ENCODE data around the gene DDX51.
"Not testable (repeated sequence)": the region's sequence is repeated elsewhere in the genome, so short reads cannot be mapped to it uniquely, and the experiment has no call there.

DDX51 gene

DNA sequence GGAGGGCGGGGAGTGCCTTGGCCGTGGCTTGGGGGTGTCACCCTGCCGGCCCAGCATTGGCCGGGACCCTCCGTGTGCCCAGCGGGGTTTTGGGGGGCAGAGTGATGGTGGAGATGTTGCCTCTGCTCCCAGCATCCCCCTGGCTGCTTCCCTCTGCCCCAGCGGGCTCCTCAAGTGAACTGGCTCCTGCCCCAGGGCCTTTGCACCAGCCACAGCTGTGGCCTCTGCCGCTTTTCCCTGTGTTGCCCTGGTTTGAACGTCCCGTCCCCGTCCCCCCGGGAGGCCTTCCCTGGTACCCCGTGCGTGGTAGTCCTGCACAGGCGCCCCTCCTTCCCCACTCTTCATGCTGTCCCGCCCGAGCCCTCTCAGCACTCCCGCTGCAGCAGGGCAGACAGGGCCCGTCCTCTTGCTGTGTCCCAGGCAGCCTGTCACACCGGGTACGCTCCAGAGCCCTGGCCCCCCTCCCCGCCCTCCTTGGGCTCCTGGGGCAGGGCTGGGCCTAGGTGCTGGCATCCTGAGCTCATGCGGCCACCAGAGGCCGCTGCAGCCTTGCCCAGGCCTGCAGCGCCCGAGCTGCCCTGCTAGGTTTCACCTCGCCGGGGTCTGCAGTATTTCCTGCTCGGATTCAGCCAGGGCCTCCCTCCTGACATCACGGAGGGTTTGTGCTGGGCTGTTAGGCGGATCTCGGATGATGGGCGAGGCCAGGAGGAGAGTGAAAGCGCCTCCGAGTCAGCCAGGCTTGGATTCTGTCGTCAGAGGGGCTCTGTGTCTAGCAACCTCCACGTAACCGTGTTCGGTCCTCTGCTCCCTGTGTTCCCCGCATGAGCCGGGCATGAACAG, 9.6 kb upstream of the DDX51 start:
- peak; percentile 54 for DNase-seq (ENCODE audit: low read depth)

DNA sequence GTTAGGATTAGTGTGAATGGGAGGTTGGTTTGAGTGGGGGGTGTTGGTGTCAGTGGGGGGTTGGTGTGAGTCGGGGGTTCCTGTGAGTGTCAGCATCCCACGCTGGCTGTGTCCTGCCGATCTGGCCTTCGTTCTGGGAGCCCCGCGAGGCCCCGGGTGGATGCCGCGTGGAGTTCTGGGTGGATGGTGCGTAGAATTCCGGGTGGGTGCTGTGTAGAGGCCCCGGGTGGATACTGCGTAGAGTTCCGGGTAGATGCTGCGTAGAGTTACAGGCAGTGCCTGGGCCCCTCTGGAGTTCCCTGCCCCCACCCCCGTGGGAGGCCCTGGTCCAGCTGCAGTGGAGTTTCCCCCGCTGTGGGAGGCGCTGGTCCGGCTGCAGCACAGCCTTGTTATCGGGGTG, 8.8 kb upstream of the DDX51 start:
- no peak for DNase-seq (ENCODE audit: low read depth)

DNA sequence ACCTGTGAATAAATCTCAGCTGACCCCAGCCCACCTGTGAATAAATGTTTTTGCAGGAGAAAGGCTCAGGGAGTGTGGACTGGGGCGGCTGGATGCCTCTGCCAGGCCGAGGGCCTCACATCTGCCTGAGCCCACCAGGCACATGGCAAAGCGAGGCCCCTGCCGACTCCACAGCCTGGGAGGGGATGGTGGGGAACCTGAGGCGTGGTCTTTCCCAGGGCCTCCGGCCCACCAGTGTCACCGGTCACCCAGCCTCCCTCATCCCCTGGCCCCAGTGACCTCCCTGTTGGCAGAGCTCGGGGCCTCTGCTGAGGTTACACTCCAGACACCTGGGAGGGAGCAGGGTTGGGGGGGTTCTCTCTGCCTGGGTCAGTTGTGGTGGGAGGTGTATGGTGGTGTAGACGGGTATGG, 8.3 kb upstream of the DDX51 start:
- DNase-seq (ENCODE audit: low read depth): no peak

DNA sequence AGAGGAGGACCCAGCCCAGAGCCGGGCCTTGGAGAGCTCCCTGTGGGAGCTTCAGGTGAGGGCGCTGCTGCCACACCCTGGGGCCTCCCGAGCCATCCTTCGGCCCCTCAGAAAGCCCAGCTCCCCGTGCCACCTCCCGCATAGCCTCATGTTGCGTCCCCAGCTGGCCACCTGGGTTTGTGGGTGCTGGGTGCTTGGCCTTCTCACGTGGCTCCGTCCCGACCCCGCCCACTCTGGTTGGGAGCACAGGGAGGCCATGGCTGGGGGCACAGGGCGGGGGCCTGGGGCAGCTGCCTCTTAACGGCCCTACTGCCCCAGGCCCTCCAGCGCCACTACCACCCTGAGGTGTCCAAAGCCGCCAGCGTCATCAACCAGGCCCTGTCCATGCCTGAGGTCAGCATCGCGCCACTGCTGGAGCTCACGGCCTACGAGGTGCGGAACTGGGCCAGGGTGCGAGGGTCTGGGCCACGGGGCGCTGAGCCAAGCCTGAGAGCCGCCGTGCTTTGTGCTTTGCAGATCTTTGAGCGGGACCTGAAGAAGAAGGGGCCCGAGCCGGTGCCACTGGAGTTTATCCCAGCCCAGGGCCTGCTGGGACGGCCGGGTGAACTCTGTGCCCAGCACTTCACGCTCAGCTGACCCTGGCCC, 7.8 kb upstream of the DDX51 start:
- DNase-seq (ENCODE audit: low read depth): no peak

DNA sequence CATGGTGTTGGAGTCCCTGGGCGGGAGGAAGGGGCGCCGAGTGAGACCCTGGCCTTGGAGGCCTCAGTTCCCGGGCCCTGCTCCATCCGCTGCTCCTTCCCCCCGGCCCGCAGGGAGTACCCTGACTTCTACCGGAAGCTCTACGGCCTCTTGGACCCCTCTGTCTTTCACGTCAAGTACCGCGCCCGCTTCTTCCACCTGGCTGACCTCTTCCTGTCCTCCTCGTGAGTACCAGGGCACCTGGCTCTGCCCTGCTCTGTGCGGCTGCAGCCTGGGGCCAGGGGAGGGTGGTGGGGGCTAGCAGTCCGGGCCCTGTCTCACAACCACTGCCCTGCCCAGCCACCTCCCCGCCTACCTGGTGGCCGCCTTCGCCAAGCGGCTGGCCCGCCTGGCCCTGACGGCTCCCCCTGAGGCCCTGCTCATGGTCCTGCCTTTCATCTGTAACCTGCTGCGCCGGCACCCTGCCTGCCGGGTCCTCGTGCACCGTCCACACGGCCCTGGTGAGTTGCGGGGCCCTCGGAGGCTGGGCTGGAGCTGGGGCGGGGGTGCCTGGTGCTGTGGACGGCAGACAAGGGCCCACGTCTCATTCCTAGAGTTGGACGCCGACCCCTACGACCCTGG, 7.1 kb upstream of the DDX51 start:
- DNase-seq (ENCODE audit: low read depth): no peak

DNA sequence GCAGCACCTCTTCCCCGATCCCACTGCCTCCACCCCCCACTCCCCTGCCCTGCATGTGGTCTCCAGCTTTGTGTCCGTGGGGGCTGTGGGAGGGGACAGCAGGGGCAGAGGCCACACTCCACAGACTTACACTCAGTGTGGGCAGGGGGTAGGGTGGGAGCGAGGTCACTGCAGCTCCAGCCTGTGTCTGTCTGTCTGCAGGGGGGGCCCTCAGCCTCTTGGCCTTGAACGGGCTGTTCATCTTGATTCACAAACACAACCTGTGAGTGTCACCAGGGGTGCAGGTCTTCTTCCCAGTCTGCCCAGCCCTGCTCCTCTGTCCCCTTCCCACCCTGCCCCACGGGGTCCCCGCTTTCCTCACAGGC, 6.6 kb upstream of the DDX51 start:
- no peak for DNase-seq (ENCODE audit: low read depth)

DNA sequence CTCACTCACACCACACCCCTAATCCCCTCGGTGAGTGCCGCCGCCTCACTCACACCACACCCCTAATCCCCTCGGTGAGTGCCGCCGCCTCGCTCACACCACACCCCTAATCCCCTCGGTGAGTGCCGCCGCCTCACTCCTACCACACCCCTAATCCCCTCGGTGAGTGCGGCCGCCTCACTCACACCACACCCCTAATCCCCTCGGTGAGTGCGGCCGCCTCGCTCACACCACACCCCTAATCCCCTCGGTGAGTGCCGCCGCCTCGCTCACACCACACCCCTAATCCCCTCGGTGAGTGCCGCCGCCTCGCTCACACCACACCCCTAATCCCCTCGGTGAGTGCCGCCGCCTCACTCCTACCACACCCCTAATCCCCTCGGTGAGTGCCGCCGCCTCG, 5.4 kb upstream of the DDX51 start:
- DNase-seq (ENCODE audit: low read depth): not testable (repeated sequence)

DNA sequence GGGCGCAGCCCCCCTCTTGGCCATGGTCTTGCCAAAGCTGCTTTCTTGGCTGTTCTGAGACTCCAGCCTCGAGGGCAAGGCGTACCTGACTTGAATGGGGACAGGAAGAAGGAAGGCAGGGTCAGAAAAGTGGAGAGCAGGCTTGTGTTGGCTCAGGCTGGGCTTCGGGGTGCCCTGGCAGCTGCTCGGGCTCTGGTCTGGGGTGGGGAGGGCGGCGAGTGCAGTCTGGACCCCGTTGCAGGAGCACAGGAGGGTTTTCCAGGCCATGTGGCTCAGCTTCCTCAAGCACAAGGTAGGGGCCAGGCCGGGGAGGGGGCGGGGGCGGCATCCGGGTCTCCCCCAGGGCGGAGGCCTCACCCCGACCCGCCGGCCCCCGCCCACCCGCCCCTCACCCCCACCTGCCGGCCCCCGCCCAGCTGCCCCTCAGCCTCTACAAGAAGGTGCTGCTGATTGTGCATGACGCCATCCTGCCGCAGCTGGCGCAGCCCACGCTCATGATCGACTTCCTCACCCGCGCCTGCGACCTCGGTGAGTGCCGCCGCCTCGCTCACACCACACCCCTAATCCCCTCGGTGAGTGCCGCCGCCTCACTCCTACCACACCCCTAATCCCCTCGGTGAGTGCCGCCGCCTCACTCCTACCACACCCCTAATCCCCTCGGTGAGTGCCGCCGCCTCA, 4.4 kb upstream of the DDX51 start:
- DNase-seq (ENCODE audit: low read depth): no peak

DNA sequence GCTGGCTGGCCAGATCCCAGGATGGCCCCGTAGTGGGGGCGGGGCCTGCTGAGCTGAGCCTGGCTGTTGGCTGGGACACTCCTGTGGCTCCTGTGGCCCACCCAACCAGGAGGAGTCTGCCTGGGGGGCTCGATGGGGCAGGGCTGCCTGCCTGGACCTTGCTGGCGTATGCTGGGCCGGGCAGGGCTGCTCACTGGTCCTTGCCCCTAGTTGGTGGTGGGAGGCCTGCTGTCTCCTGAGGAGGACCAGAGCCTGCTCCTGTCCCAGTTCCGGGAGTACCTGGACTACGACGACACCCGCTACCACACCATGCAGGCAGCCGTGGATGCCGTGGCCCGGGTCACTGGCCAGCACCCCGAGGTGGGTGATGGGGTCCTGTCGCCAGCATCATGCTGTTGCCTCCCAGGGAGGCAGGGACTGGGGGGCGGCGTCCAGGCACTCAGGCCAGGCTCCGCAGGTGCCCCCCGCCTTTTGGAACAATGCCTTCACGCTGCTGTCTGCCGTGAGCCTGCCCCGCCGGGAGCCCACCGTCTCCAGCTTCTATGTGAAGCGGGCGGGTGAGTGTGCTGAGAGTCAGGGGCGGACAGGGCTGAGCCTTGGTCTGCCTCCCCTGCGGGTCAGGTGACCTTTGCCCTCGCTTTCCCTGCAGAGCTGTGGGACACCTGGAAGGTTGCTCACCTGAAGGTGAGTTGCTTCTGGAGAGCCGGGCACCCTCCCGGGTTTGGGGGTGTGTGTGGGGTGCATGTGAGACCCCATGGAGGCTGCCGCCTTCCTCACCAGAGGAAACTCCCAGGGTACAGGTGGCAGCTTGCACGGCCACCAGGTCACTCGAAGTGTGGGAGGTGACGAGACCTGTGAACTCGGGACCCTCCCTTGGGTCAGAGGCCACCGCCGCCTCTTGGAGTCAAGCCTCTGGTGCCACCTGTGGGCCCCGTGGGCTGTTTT, 3.6 kb upstream of the DDX51 start:
- no peak for DNase-seq (ENCODE audit: low read depth)

DNA sequence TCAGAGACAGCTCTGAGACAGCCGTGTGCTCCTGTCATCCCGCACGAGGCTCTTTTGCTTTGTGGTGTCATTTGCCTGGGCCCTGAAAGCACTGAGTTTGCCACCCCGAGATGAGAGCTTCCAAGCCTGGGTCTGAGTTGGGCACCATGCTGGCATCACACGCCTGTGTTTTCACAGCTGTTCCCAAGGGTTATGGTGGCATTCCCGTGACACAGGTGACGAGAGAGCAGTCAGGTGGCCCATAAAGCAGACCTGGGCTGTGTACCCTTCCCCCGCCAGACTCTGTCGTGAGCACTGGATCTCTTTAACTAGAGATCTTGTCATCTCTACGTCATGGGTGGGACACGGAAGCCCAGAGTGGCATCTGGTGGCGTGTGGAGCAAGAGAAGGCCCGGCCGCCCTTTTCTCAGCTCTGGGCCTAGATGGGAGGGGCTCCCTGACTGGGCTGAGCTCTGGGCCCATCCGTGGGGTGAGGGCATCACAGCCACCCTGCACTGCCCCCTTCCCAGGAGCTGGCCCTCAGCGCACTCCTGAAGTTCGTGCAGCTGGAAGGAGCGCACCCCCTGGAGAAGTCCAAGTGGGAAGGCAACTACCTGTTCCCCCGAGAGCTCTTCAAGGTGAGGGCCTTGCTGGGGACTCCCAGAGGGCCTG, 2.8 kb upstream of the DDX51 start:
- DNase-seq (ENCODE audit: low read depth): no peak

DNA sequence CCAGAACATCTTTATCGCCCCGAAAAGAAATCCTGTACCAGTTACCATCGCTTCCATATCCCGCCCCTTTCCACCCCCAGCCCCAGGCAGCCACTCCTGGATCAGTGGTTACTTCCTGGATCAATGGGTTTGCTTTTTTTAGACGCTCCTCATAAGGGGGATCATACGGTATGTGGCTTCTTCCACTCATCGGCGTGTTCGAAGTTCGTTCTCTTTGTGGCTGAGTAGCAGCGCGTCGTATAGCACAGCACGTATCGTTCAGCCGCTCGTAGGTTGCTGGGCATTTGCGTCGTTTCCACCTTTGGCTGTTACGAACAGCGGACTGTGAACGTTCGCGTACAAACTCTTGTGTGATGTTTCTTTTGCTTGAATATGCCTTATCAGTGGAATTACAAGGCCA, 2.0 kb upstream of the DDX51 start:
- DNase-seq (ENCODE audit: low read depth): no peak

DNA sequence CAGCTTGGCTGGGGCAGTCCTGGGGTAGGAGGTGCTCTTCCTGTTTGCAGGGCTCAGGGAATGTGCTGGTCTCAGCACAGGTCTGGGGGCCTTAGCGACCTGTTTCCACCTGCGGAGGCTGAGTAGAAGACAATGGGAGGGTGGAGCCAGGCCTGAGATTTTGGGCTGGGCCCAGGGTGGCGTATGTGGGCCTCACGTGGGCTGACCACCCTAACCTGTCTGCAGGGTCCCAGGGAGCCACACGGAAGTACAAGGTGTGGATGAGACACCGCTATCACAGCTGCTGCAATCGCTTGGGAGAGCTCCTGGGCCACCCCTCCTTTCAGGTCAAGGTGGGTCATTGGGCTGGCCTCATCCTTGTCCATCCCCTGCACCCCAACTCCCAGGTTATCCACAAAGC, 1.2 kb upstream of the DDX51 start:
- no peak for DNase-seq (ENCODE audit: low read depth)

DNA sequence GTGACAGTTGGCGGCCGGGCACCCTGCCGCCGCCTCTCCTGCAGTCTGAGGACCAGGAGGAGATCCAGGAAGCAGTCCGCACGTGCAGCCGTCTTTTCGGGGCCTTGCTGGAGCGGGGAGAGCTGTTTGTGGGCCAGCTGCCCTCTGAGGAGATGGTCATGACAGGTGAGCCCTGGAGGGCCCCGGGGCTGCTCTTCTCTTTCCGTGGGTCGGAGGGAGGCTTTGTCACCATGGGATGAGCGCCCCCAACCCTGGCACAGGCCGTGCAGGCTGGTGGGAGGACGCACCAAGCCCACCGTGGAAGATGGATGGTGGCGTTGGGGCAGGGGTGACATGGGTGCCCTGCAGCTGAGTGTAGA, 670 bp upstream of the DDX51 start:
- DNase-seq (ENCODE audit: low read depth): no peak

DNA sequence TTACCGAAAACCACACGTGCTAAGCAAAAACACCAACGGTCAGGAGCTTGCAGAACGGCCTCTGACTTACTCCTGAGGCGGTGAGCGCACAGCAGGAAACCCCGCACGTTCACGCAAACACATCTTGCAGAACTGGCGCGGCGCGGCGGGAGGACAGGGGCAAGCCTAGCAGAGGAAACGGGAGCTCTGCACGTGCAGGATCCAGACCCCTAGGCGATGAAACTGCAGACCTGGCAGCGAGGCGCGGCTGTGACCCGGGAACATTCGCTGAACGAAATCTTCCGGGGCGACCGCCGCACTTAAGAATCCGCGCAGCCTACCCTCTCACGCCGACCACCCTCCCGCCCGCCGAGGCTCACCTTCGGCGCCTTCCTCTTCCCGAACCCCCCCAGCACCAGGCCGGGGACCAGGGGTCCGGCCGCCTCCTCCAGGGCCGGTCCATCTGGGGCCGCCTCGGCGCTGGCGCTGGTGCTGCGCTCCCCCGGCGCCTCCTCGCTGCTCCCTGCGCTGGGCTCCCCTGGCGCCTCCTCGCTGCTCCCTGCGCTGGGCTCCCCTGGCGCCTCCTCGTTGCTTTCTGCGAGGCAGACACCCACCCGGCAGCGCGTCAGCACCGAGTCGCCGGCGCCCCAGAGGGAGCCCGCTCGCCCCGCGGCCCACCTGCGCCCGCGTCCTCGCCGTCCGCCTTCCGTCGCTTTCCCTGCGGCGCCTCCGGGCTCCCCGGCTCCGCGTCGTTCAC, 615 bp downstream of the DDX51 start:
- no peak for DNase-seq (ENCODE audit: low read depth)

DNA sequence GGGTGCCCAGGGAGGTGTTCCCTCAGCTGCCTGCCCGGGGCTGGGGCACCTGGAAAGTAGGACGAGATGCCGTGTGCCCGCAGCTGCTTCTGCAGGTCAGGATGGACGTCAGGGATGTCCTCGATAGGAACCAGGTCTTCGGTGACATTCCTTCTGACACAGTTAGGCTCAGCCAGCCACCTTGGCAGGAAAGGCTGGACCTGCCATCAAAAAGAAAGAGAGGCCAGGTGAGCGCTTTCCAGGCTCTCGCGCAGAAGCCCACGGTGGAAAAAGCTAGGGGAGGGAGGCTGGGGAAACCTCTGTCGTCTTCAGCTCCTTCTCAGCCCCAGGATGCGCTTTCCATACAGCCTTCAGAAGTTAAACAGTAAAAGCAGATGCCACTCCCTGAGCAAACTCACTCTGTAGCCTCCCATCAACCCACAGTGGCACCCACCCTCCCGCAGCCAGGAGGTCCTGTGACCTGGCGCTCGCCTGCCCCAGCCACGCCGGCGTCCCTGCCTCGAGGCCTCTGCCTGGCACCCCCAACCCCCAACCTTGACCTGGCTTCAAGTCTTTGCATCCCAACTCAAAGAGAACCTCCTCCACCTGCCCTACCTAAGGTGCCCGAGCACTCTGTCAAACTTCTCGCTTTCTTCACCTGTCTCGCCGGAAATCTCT, 1.3 kb downstream of the DDX51 start:
- no peak for DNase-seq (ENCODE audit: low read depth)

DNA sequence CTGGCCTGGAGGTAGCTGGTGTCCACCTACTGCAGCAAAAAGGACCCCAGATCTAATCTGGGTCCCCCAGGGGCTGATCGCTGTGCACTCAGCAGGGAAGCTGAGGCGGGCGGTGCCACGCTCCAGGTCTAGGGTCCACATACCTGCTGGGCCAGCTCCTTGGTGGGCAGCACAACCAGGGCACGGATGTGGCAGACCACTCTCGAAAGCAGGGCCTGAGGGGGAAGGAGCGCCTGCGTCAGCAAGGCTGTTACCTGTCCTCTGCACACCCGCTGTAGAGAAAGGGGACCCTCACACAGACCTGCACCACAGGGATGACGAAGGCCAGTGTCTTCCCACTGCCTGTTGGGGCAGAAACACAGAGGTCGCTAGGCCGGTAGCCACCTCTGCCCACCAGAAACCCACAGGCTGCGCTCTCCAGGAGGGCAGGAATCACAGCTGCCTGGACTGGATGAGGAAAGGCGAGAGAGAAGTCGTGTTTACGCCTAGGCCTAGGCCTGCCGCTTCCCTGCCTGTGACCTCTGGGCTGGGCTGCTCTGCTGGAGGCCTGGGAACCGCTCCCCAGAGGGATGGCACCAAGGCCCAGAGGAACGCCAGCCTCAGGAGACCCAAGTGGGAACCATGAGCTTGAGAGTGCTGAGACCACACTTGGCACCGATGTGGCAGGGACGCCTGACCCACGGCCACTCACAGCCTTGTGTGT, 2.0 kb downstream of the DDX51 start:
- DNase-seq (ENCODE audit: low read depth): no peak

DNA sequence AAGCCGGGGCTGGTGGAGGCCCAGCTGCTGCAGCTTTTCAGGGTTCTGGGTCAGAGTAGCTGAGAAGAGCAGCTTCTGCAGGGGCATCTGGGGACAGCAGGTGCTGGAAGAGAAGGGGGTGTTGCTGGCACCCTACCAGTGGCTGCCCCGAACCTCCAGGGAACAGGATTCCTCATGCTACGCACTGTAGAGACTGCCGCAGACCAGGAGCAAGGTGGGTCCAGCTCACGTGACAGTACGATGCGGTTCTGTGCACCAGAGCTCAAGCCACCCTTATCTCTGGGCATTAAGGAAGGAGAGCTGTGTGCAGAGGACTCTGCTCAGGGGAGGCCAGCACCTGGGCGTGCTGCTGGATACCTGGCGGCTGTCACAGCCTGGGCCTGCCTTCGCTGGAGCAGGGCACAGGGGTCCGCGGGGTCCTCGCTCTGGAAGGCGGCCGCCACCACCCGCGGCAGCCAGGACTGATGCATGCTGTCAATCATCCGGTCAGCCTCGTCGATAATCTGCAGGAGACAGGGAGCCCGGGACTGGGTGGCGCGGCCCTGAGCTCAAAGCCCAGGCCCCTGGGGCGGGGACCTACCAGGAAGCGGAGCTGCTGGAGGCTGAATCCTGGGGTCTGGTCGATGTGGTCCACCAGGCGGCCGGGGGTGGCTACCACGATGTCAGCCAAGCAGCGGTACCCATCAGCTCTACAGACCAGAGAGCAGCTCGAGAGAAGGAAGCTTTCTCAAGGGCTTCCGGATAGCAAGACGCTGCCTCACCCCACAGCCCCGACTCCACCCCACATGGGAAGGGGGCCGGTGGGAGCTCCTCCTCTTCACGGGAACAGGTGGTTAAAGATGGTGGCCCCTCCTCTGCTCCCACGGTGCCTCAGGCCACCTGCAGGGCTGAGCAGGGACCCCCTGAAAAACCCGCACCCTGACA, 2.9 kb downstream of the DDX51 start:
- no peak for DNase-seq (ENCODE audit: low read depth)

DNA sequence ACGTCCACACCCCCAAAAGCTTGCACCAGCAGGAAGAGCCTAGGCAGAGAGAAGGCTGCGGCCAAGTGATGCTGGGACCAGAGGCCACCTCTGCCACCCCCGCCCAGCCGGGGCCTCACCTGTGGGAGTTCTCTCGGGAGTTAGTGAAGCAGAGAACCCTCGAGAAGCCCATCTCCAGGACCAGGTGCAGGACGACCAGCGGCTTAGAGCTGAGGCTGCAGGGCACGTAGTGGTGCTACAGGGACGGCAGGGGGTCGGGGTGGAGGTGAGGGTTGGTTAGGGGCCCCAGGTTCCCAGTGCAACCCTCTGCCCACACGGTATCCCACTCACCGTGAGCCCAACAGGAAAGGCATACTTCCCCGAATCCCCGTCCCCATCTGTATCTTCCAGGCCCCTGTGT, 3.6 kb downstream of the DDX51 start:
- DNase-seq (ENCODE audit: low read depth): no peak
